ENCODE data around the gene EHF.

EHF gene

DNA sequence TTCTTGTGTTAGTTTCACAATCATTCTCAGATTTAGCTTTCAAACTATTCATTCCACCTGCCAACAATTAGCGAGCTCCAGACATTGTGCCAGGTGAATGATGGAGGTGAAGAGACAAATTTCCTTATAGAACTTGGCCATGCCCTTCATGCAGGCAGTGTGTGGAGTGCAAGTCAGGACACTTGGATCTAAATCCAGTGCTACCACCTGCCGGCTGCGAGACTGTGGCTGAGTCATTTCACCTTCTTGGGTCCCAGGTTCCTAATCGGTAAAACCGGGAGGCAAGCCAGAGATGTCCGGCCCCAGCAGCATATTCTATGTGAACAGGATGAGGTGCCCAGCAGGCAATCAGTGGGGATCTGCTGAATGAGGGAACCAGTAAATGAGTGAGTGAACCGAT is 18.6 kb upstream of the EHF start:
- no peak for DNase-seq (ENCODE audit: low read depth)

DNA sequence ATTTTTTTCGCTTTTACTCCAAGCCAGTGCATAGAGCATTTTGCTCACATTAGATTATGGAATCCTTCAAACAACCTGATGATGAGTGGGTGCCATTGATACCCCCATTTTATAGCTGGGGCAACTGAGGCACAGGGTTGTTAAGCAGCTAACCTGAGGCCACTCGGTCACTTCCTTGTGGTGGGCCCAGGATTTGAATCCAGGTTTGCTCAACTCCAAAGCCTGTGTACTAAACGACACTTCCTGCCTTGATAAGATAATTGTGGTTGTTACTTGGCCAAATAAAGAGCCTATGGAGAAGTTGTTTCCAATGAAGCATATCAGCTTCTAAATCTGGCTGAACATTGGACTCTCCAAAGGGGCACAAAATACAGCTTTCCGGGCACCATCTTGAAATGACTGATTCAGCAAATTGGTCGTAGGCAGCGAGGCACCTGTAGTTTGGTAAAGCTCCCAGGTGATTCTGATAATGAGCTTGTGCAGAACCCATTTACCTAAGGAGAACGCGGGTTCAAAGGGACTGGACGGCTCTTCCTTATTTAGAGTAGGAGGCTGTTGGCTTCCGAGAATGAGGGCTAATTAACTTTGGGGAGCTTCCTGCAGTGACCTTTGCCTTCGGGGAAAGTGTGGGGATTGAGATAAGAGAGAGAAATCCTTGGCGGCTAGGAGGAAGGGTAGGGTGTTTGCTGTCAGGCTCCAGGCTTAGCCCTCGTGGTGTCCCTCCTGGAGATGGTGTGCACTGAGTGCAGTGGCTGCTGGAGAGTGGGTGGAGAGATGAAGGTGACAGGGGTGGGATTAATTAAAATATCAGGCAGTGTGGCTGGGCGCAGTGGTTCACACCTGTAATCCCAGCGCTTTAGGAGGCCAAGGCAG is 17.5 kb upstream of the EHF start:
- DNase-seq (ENCODE audit: low read depth) = no peak

DNA sequence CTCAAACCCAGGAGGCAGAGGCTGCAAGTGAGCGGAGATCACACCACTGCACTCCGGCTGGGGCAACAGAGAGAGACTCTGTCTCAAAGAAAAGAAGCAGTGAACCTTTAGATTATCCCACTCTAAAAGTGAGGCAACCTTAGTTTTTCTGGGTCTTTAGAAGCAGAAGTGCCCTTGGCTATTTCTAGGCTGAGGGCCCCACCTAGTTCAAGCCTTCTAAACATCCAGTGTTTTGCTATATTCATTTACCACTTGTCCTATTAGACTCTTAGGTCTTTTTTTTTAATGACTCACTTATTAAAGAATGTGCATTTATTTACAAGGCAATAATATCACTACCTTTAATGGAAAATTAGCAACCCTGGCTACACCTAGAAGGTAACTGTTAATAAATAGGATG is 16.7 kb upstream of the EHF start:
- DNase-seq (ENCODE audit: low read depth) = no peak

DNA sequence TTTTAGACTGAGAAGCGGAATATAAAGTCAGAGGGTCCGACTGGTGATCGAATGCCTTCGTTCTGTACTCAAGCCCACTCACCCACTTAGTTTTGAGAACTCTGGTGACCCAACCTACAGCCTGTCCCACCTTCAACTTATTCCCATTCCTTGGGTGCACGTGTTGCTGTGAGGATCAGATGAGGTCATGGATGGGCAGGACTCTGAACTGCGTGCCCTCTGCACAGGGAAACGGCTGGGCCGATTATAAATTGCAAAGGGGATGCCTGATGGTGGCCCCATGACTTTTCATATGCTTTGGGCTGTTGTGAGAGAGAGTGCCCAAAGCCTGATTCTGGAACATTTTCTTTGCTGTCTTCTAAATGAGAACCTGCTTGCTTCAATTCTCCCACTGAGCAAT is 16.0 kb upstream of the EHF start:
- DNase-seq (ENCODE audit: low read depth) = no peak

DNA sequence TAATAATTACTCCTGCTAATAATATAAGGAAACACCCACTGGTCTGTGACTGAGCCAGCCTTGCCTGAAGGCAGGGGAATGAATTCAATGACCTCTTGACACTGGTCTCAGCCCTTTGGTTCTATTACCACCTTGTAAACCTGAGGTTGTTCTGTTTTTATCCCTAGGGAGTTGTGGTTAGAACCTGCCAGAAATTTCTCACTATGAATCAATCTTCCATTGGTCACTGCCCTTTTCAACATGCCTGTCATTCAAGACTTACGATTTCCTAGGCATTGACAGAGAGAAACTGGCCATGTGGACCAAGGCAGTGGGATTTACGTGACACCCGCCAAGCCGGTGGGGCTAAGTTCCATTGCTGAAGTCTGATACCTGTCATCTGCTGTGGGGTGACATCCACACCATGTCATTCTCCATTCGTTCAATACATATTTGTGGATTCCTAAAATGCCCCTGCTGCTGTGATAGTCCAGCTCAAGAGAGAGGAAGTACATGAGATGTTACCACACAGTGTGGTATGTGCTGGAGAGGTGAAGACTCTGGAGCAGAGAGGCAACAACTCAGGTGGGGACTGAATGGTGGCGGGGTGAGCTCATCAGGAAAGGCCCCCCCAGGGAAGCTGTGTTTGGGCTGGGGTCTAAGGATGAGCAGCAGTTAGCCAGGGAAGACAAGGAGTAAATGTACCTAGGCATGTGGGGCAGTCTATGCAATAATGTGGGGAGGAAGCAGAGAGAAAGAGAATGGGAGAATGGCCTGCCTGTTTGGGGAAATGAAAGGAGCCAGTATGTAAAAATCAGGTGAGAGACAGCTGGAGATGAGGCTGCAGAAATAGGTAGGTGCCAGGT is 15.2 kb upstream of the EHF start:
- DNase-seq (ENCODE audit: low read depth) = no peak

DNA sequence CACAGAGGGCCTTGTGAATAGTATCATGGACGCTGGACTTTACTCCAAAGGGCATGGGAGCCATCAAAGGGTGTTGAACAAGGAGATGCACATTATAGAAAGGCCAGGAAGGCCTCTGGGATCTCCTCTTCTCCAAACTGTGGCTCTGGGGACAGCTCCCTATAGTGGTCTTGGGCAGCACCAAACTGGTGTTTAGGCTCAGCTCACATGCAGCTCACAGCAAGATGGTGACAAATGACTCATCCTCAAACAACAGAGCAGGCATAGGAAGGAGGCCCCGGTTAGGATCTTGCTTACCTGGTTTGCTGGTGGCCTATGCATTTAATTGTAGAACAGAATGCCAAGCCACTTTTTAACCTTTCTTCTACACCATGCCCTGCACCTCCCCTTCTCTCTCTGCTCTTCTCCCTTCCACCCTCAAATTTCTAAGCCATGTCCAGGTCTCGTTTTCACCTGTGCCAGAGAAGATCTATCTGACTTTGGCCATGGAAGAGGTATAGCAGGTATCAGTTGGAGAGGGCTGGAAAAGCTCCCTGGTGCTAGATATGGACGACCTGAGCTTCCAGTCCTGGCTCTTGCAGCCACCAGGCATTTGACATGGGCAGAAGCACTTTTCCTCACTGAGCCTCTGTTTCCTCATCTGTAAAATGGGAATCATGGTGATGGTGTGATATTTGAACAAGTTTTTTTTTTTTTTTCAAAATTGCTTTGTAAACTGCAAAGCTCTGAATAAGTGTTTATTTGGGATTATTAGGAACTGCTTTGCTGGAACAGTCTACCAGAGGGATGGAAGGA is 14.4 kb upstream of the EHF start:
- no peak for DNase-seq (ENCODE audit: low read depth)

DNA sequence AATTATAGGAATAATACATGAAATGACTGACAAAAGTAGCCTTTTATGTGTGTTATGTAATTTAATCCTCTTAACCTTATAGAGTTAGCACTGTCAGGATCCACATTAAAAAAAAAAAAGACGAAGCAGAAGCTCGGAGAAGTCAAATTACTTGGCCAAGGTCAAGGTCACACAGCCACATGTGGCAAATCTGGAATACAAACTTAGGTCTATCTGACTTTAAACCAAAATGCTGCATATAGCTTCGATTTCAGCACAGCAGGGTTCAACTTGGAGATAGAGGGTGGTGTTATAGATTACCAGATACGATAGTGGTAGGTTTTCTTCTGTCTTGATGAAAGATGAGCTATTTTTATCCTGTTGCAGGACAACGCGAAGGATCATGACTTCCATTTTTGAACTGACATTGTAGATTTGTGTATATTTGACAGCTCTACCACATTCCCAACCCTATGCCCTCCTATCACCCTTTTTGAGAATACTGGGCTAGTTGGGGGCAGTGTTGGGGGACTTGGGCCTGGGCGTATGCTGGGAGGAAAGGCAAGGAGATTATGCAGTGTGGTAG is 11.6 kb upstream of the EHF start:
- DNase-seq (ENCODE audit: low read depth) = no peak

DNA sequence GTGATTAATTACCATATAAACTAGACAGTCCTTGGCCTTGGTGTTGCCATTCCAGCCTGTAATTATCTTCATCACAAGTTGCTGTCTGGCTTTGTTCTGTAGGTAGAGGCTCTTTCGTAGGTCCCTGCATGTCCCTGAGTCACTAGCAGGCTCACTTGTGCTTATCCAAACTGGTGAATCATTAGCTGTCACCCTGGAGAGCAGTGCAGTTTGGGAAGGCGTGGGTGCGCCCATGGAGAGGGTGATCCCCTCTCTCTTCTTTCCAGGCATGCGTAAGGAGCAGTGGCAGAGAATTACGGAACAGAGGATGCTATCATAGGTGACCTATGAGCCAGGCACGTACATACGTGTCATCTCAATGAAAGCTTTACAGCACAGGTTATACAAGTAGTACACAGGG is 11.0 kb upstream of the EHF start:
- no peak for DNase-seq (ENCODE audit: low read depth)

DNA sequence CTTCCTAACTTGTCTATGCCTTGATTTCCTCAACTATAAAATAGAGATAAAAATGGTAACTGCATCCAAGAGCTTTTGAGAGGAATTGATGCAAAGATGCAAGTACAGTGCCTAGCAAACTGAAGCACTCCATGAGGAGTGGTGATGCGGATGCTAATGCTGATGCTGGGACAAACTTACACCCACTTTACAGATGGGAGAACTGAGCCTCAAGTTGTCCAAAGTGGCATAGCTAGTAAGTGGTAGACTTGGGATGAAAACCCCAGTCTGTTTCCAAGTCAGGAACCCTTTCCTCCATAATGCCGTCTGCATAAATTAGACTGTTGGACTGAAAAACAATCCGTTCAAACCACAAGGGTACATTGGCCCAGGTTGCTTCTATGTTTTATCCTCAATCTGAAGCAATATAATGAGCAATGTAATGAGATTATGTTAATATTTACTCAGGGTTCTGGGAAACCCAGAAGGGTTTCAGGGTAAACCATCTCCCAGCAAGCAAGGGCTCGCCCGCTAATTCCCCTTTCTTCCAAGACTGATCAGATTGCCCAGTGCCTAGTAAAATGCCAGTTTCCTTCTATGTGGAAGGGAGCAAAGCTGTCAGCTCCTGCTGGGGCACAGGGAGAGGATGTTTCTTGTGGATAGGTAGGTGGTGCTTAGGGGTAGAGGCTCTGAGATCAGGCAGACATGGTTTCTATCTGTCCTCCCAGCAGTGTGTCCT is 10.4 kb upstream of the EHF start:
- DNase-seq (ENCODE audit: low read depth) = no peak

DNA sequence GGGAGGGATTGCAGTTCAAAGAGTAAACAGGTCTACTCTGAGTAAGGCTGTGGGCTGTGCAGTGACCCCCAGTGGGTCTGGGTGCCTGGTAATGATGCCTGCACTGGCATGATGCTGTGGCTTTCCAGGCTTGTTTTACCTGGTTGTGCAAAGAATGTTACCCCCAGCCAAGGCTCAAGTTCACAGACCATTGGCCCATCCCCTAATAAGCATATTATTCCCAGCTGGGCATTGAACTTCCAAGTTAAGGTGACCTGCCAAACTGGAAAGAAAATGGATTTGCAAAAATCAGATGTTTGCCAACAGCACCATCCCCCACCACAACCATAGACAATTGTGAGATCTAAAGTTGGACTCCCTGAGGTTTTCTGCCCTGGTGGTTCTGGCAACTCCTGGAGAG is 7.9 kb upstream of the EHF start:
- no peak for DNase-seq (ENCODE audit: low read depth)

DNA sequence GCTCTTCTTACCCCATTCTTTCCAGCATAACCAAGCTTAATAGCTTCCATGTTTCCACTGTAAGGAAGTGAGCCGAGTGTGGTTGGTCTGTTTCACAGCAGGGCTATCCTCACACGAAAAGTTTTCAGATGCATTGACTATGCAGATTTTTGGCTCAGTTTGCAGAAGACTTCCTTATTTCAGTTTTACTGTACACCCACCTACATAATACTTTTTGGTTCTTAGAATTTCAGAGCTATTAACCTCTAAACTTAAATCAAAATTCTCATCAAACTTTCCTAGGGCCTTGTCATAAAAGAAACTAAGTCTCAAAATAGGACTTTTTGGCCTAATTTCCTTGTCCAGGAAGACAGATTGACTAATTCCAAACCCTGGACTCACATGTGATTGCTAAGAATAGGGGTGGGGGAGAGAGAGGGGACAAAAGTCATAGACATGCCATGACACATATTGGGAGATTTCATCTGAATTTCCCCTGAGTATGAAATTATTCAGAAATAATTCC is 7.3 kb upstream of the EHF start:
- DNase-seq (ENCODE audit: low read depth) = no peak

DNA sequence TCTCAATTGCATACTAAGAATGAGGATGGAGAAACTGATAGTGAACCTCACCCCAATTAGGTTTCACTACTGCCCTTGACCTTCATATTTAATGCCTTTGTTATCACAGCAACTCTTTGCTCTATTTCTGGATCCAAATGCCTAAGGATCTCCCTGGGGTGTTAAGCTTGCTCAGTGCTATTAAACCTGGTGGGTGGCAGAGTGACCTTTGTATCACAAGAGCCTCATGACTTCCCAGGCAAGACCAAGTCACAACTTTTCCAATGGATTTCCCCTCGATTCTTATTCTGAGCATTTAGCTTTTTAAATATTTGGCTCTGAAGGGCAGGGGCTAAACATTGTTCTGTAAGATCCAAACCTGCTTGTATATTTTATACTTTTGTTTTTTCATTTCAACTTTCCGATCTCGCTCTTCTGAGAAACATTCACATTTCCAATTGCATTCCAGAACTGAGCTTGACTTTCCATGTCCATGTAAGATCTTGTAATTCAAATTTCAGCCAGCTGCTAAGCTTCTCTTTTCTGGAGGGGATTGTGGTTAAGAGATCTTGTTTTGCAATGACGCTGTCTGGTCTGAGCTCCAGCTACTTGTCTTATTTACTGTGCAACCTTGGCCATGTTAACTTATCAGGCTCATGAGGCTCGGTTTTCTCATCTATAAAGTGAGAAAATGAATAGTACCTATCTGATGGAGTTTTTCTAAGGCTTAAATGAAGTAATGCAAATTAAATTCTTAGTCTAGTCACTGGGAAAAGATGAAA is 6.4 kb upstream of the EHF start:
- no peak for DNase-seq (ENCODE audit: low read depth)

DNA sequence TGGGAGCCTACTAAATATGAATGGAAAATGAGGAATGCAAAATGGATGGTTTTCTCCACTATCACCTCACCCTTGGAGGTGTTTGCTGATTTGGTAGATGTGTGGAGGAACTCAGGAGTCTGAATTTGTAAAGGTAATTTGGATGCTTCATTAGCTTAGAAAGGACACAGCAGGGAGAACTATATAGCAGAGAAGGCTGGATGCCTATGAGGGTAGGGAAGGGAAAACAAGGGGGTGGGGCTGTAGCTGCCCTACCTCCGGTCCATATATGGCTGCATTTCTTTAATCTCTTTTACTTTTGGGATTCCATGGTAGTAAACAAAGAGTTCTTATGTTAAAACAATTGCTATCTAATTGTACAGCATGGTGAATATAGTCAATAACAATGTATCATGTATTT is 4.8 kb upstream of the EHF start:
- DNase-seq (ENCODE audit: low read depth) = no peak

DNA sequence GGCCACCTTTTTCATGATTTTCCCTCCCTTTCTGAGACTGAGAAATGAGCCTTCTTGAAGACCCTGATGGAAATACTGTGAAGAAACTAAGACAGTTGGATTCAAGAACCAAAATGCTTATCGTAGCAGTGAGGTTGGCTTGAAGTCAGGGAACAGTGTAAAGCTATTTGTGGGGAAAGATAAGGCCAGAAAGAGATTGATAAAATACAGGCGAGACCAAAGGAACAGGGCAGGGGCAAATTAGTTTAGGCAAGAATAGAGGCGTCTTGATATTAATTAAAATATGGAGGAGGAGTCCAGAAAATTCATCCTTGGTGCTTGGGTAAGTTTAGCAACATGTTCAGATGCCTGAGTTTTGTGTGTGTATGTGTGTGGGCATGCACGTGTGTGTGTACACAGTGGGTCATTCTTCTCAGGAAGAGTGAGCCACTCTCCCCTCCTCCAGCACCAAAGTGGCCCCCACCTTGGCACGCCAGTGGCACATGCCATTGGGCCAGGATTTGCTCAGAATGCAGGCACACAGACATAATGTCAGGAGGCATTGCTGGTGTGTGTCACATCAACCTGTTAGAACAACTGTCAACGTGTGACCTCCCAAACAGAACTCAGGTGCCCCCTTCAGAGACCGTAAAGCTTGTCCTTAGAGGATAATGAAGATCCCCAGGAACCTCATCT is 3.9 kb upstream of the EHF start:
- DNase-seq (ENCODE audit: low read depth) = no peak

DNA sequence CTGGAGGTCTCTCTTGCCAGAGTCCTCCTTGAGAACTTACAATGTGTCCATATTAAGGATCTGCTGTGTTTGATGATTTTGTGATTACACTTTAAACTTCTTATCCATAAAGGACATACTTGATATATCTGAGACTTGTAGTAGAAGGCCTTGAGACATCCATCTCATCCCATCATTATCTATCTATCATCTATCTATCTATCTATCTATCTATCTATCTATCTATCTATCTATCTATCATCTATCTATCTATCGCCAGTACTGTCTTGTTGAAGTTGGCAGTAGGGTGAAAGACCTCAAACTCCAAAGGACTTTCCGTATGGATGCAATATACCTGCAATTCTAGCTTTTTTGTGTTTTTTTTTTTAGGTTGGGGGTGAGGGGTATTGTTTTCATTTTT is 2.5 kb upstream of the EHF start:
- DNase-seq (ENCODE audit: low read depth) = no peak

DNA sequence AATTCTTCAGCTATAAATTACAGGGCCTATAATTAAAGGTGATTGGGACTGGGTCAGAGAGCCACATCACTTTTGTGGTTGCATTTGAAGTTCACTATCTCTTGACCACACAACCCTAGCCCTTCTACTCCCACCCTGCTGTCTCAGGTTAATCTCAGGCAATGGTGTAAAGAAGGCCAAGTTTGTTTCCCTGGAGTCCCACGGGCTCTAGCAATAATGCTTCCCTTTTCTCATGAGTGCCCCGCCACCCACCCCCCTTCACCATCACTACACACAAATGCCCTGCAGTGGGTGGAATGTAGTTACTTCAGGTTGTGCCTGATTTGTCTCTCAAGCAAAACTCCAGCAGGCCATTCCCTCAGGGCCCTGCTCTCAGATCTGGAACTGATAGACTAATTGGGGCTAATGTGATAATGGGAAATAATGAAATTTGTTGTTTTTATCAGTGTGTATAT is 1.8 kb upstream of the EHF start:
- no peak for DNase-seq (ENCODE audit: low read depth)

DNA sequence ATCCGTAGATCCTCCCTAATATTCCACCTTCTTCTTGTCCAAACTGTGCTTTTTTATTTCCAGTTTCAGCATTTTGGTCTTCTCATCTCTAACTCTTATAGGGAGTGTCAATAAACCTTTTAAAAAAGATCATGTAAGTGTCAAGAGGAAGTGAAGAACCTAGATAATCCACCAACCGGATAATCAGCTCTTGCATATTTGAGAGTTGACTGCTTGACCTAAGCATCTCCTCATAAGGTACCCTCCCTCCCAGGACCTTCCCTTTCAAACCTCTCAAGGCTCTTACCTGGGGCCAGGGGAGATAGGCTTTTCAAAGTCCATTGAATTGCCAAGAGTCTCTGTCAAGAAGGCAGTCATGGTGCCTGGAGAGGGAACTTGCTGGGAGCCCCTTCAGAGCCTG is 691 bp upstream of the EHF start:
- DNase-seq (ENCODE audit: low read depth) = no peak

DNA sequence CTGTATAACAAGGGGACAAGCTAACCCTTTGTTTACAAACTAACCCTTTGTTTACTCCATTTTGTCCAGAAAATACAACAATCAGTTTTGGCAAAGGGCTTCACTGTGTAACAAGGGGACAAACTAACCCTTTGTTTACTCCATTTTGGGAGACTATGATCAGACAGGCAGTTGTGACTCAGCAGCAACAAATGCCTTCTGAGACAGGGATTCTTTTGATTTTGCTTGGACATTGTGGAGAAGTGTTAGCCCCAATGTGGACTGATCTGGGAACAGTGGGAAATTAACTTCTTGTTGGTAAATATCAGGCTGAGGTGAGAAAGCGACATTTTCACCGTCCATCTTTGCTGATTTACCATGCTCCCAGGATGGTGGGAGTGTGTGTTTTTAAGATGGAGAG is 983 bp downstream of the EHF start:
- no peak for DNase-seq (ENCODE audit: low read depth)

DNA sequence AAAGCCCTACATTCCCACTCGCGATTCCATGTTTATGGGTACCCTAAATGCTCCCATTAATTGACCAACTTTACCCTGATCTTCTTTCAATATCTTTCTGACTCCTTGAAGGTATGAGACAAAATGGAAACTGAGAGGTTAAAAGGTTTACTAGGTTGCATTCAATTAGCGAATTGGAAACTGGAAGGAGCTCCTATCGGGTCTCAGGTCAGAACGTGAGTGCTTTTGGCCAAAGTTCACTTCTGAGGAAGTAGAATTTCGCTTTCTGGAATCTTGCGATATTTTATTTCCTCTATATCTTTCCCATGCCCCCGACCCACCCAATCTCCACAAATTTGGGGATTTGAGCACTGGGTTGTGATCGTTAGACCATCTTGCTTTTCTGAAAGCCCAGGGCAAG is 2.6 kb downstream of the EHF start:
- no peak for DNase-seq (ENCODE audit: low read depth)

DNA sequence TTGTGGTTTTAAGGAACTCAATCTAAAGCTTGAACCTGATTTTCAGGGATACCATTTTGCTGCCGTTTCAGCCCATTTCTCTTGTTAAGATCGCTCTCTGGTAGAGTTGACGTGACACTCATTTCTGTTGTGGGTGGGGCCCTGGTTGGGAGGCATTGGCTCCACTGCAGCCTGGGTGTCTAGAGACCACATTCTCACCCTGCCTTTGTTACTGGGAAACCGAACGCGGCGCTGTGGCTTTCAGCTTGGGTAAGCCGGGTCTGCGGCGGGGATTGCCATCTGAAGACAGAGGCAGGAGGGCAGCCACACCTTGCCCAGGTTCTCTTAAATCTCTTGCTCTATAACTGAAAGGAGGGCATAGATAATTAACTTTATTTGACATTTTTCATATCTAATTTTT is 3.2 kb downstream of the EHF start:
- DNase-seq (ENCODE audit: low read depth) = no peak
